ENCODE measurements around the gene C11orf58.

The C11orf58 gene

GRCh38 chr11:16738193-16738946, at the start of gene C11orf58:
Gene C11orf58, plus strand, starts transcription at chr11:16738647. Its CDS starts 132 bp downstream, at chr11:16738779.
- DNase-seq = peak; percentile 99

GRCh38 chr11:16690086-16690485, 48.4 kb upstream of the C11orf58 start:
- DNase-seq = no peak

GRCh38 chr11:16703795-16704194, 34.7 kb upstream of the C11orf58 start:
- no peak for DNase-seq

GRCh38 chr11:16713594-16713993, 24.9 kb upstream of the C11orf58 start:
- no peak for DNase-seq

GRCh38 chr11:16722581-16723344, 15.7 kb upstream of the C11orf58 start:
- DNase-seq = no peak

- DNase-seq = no peak
These were observed 10.6 kb upstream of the C11orf58 start for GRCh38 chr11:16727806-16728205.

- DNase-seq = no peak
These were observed 642 bp upstream of the C11orf58 start for GRCh38 chr11:16737818-16738192.

- no peak for DNase-seq
These were observed 734 bp downstream of the C11orf58 start for GRCh38 chr11:16738947-16739815.

GRCh38 chr11:16741473-16741872, 3.0 kb downstream of the C11orf58 start:
- DNase-seq = no peak

GRCh38 chr11:16743478-16743877, 5.0 kb downstream of the C11orf58 start:
- DNase-seq = no peak

GRCh38 chr11:16744128-16744725, 5.8 kb downstream of the C11orf58 start:
- no peak for DNase-seq

GRCh38 chr11:16745950-16746605, 7.6 kb downstream of the C11orf58 start:
- DNase-seq = no peak

GRCh38 chr11:16749092-16749491, 10.6 kb downstream of the C11orf58 start:
- DNase-seq = no peak

- DNase-seq = no peak
These were observed 11.2 kb downstream of the C11orf58 start for GRCh38 chr11:16749666-16750065.

GRCh38 chr11:16750417-16750816, 12.0 kb downstream of the C11orf58 start:
- DNase-seq = no peak

GRCh38 chr11:16758382-16759024, 20.1 kb downstream of the C11orf58 start:
- DNase-seq = no peak

GRCh38 chr11:16759857-16760508, 21.5 kb downstream of the C11orf58 start:
- no peak for DNase-seq

- DNase-seq = no peak
These were observed 25.3 kb downstream of the C11orf58 start for GRCh38 chr11:16763746-16764145.

- no peak for DNase-seq
These were observed 26.4 kb downstream of the C11orf58 start for GRCh38 chr11:16764888-16765287.

GRCh38 chr11:16767137-16767536, 28.7 kb downstream of the C11orf58 start:
- DNase-seq = no peak

- DNase-seq = no peak
These were observed 29.5 kb downstream of the C11orf58 start for GRCh38 chr11:16767957-16768356.
